ENCODE results near the gene CAPN1. TPM values are rescaled to one million over a fixed set of nuclear protein-coding genes. Genes with fewer than 3 reads are reported as not detected.

Gene CAPN1
- total RNA-seq, 6 donors from 2014 or later, result 152 to 327 (median 235) TPM

DNA sequence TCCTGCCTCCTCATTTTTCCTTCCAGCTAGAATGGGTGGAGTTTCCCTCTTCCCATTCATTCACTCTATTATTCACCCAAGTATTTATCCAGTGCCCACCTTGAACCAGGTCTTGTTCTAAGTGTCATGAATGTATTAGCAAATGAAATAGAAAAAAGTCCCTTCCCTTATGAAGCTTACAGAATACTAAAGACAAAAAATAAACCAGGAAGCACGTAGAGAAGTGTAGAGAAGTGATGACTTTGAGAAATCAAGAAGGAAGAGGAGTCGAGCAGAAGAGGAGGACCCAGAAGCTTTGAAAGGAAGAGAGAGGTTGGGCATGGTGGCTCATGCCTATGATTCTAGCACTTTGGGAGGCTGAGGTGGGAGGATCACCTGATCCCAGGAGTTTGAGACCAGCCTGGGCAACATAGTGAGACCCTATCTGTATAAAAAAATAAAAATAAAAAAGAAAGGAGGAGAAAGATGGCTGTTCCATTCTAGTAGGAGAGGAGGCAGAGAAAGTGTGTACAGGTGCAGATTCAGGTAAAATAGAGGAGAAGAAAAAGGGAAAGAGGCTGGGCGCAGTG is 30.3 kb upstream of the CAPN1 start:
- H3K27ac ChIP-seq, result peak overlapping the region; percentile 61 to 75 (median 68)
- DNase-seq, result no peak
- peak in 1 of 2 donors; percentile 30 for ATAC-seq (ENCODE audit: low FRiP score in 2 of 2)
- no peaks in the 10 kb centered on the region for H3K27me3 ChIP-seq
- H3K4me1 ChIP-seq, result peaks cover 0 to 18% (median 14%) of the 10 kb centered on the region in 4 donors
- no peaks in the 10 kb centered on the region for H3K9me3 ChIP-seq
- WGBS, 2 donors, result 55 to 59% methylated on average over 3 of the region's 3 CpGs
- H3K36me3 ChIP-seq, result no peaks in the 10 kb centered on the region
- no peak overlapping the region for H3K4me3 ChIP-seq
- TF ChIP-seq EP300 (IDR thresholded peaks at IDR 0.05), result no peak
- no peak for TF ChIP-seq CTCF (IDR thresholded peaks at IDR 0.05)
- no peak for TF ChIP-seq POLR2AphosphoS5 (IDR thresholded peaks at IDR 0.05)
- TF ChIP-seq POLR2A (IDR thresholded peaks at IDR 0.05), result no peak

GRCh38 chr11:65152122-65152521 is 29.6 kb upstream of the CAPN1 start:
- TF ChIP-seq CTCF (IDR thresholded peaks at IDR 0.05) (no peak), POLR2AphosphoS5 (IDR thresholded peaks at IDR 0.05) (no peak), POLR2A (IDR thresholded peaks at IDR 0.05) (no peak), EP300 (IDR thresholded peaks at IDR 0.05) (no peak)
- ATAC-seq (ENCODE audit: low FRiP score in 2 of 2) (no peak), DNase-seq (no peak)
- H3K27ac ChIP-seq, result peak overlapping the region in 1 of 4 donors; percentile 74
- H3K4me3 ChIP-seq, result no peak overlapping the region
- no peaks in the 10 kb centered on the region for H3K36me3 ChIP-seq
- peaks cover 0 to 18% (median 14%) of the 10 kb centered on the region in 4 donors for H3K4me1 ChIP-seq
- H3K27me3 ChIP-seq, result no peaks in the 10 kb centered on the region
- H3K9me3 ChIP-seq, result no peaks in the 10 kb centered on the region
- WGBS, 2 donors, result 79 to 80% methylated on average over 2 of the region's 2 CpGs

GRCh38 chr11:65156256-65156655 is 25.5 kb upstream of the CAPN1 start:
- H3K27ac ChIP-seq, result no peak overlapping the region
- 83 to 97% methylated on average over 3 of the region's 3 CpGs for WGBS, 2 donors
- H3K4me3 ChIP-seq, result no peak overlapping the region
- ATAC-seq (ENCODE audit: low FRiP score in 2 of 2) (no peak), DNase-seq (no peak)
- no peaks in the 10 kb centered on the region for H3K36me3 ChIP-seq
- no peaks in the 10 kb centered on the region for H3K9me3 ChIP-seq
- TF ChIP-seq POLR2AphosphoS5 (IDR thresholded peaks at IDR 0.05), result no peak
- no peak for TF ChIP-seq POLR2A (IDR thresholded peaks at IDR 0.05)
- no peak for TF ChIP-seq CTCF (IDR thresholded peaks at IDR 0.05)
- TF ChIP-seq EP300 (IDR thresholded peaks at IDR 0.05), result no peak
- H3K4me1 ChIP-seq, result peaks cover 0 to 6% (median 3%) of the 10 kb centered on the region in 4 donors
- no peaks in the 10 kb centered on the region for H3K27me3 ChIP-seq

DNA sequence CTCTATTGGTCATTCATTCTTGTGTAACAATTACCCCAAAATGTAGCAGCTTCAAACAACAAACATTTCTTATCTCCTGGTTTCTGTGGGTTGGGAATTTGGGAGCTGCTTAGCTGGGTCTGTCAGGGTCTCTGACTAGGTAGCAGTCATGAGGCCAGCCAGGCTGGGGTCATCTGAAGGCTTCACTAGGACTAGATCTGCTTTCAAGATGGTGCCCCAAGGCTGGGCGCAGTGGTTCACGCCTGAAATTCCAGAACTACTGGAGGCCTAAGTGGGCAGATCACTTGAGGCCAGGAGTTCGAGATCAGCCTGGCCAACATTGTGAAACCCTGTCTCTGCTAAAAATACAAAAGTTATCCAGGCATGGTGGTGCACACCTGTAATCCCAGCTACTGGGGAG is 24.8 kb upstream of the CAPN1 start:
- TF ChIP-seq POLR2A (IDR thresholded peaks at IDR 0.05), result no peak
- TF ChIP-seq EP300 (IDR thresholded peaks at IDR 0.05), result no peak
- no peak for TF ChIP-seq CTCF (IDR thresholded peaks at IDR 0.05)
- TF ChIP-seq POLR2AphosphoS5 (IDR thresholded peaks at IDR 0.05), result no peak
- Histone ChIP-seq H3K4me3 (no peak overlapping the region), H3K36me3 (no peaks in the 10 kb centered on the region), H3K9me3 (no peaks in the 10 kb centered on the region), H3K27me3 (no peaks in the 10 kb centered on the region), H3K27ac (no peak overlapping the region), H3K4me1 (no peaks in the 10 kb centered on the region)
- DNase-seq (no peak), ATAC-seq (ENCODE audit: low FRiP score in 2 of 2) (no peak)
- WGBS, 2 donors, result 86 to 100% methylated on average over 2 to 3 of the region's 3 CpGs

GRCh38 chr11:65157336-65157735 is 24.4 kb upstream of the CAPN1 start:
- 50 to 62% methylated on average over 3 of the region's 3 CpGs for WGBS, 2 donors
- DNase-seq, result no peak

More at GRCh38 chr11:65157336-65157735, 24.4 kb upstream of the CAPN1 start:
- H3K4me3 ChIP-seq, result no peak overlapping the region
- H3K4me1 ChIP-seq, result no peaks in the 10 kb centered on the region
- H3K9me3 ChIP-seq, result no peaks in the 10 kb centered on the region
- no peak overlapping the region for H3K27ac ChIP-seq
- TF ChIP-seq EP300 (IDR thresholded peaks at IDR 0.05), result no peak
- TF ChIP-seq CTCF (IDR thresholded peaks at IDR 0.05), result no peak
- no peak for TF ChIP-seq POLR2A (IDR thresholded peaks at IDR 0.05)
- TF ChIP-seq POLR2AphosphoS5 (IDR thresholded peaks at IDR 0.05), result no peak
- no peak for ATAC-seq (ENCODE audit: low FRiP score in 2 of 2)
- no peaks in the 10 kb centered on the region for H3K36me3 ChIP-seq
- H3K27me3 ChIP-seq, result no peaks in the 10 kb centered on the region

Measured in upper lobe of left lung (tissue), 6 donors.